Neural cell (in vitro differentiated cells): ENCODE results near the gene TBC1D10A.

Source experiments
- CTCF ChIP-seq: fragments of 450-650 bp; IDR thresholded peaks from 2 replicates; pipeline ENCODE4 v1.5.1; 2014; ENCODE audit warnings: antibody characterized with exemption, mild to moderate bottlenecking, moderate library complexity; ENCODE audit not compliant: poor library complexity, severe bottlenecking
- EZH2 ChIP-seq: fragments of 200-600, 300-800 bp; shearing (Covaris generic), sonication (generic); IDR thresholded peaks from 2 replicates; pipeline ENCODE4 v1.6.1; 2014; ENCODE audit warnings: antibody characterized with exemption, low read length, borderline replicate concordance, mild to moderate bottlenecking; ENCODE audit not compliant: insufficient read depth, poor library complexity, severe bottlenecking
- POLR2AphosphoS5 ChIP-seq: IDR thresholded peaks from 2 replicates; pipeline ENCODE4 v1.6.1; 2012
- RAD21 ChIP-seq: fragments of 450-650 bp; conservative IDR thresholded peaks from 2 replicates; pipeline ENCODE4 v1.6.1; 2014; ENCODE audit warnings: antibody characterized with exemption, mild to moderate bottlenecking, moderate library complexity
- TAF1 ChIP-seq: IDR thresholded peaks from 2 replicates; pipeline ENCODE4 v1.6.1; 2012; ENCODE audit warnings: low read depth

- no peak for TF ChIP-seq EZH2
- no peak for TF ChIP-seq CTCF
- no peak for TF ChIP-seq POLR2AphosphoS5
- no peak for TF ChIP-seq TAF1
- TF ChIP-seq RAD21, result no peak
Measured at GRCh38 chr22:30275625-30276024, 51.1 kb downstream of the TBC1D10A start.
